Uterus (tissue), 4 donors: ENCODE measurements around the gene NXT1. TPM values are rescaled to one million over a fixed set of nuclear protein-coding genes. Genes with fewer than 3 reads are reported as not detected.

Experiments
- DNase-seq, 2 donors: peaks; one replicate each; pipeline ENCODE4 v3.0.0-alpha.2; 2019 to 2020
- H3K27ac ChIP-seq, 2 donors: fragments of 200-600 bp; sonication (generic); 1 replicate in 1 of 2; 2 replicates in 1 of 2; pipeline ENCODE4 v1.5.1; 2016 to 2018
- H3K27me3 ChIP-seq, 2 donors: fragments of 200-600 bp; sonication (generic); one replicate each; pipeline ENCODE4 v1.5.1; 2018 to 2019; ENCODE audit warnings: control low read depth in 1 of 2
- H3K36me3 ChIP-seq, 2 donors: fragments of 200-600 bp; sonication (generic); one replicate each; pipeline ENCODE4 v1.5.1; 2019; ENCODE audit warnings: control low read depth in 1 of 2
- H3K4me1 ChIP-seq, 2 donors: fragments of 200-600 bp; sonication (generic); one replicate each; pipeline ENCODE4 v1.5.1; 2018 to 2019; ENCODE audit warnings: control low read depth in 1 of 2
- H3K4me3 ChIP-seq, 2 donors: fragments of 200-600 bp; sonication (generic); 1 replicate in 1 of 2; 2 replicates in 1 of 2; pipeline ENCODE4 v1.5.1; 2018 to 2019; ENCODE audit warnings: mild to moderate bottlenecking in 1 of 2
- H3K9me3 ChIP-seq, 2 donors: fragments of 200-600 bp; sonication (generic); one replicate each; pipeline ENCODE4 v1.5.1; 2019; ENCODE audit warnings: control low read depth in 1 of 2
- POLR2A ChIP-seq, 2 donors: fragments of 450-650 bp; IDR thresholded peaks; one replicate each; pipeline ENCODE4 v1.6.1; 2016; ENCODE audit warnings: antibody characterized with exemption in 2 of 2, mild to moderate bottlenecking in 1 of 2, moderate library complexity in 1 of 2
- intact Hi-C: fragments of 100-400 bp; cut with DNase I; formaldehyde crosslinking; loops from one replicate; pipeline ENCODE4 v1.15.1; 2023; ENCODE audit warnings: low total_unique reads
- total RNA-seq, 4 donors: library from RNA; depleted of rRNA in 3 of 4; stranded (reverse); fragments of >200 nt in 3 of 4; gene quantifications; one replicate each; pipeline versions ENCODE4 v1.1.0 to v1.2.4, GENCODE V29; 2014 to 2023
- TF ChIP-seq, protein P1 (sequence below), 4 experiments: fragments of 200-600 bp in 2 of 4; fragments of 450-650 bp in 2 of 4; sonication (generic) in 2 of 4; IDR thresholded peaks; one replicate each; pipeline ENCODE4 v1.5.1; 2016 to 2019; ENCODE audit warnings: antibody characterized with exemption in 4 of 4, mild to moderate bottlenecking in 2 of 4, moderate library complexity in 1 of 4
- donor health status: DM: yes; HTN: yes; CAD: no.

Gene NXT1
- total RNA-seq, 4 donors from 2014 or later: 28.9 to 37.0 (median 32.3) TPM

DNA sequence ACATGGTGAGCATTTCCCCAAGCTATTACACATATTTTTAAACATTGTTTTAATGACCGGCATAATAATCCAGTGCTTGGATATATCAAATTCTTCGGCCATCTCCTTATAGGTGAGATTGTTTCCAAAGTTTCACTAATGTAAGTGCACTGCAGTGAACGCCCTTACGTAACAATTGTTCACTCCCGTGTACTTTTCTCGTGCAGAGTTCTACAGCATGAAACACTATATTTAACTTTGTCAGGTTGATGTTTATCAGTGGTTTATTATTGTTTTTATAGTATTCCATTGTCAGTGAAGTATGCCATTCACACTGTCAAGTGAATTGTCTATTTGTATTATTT is 7.9 kb downstream of the NXT1 start:
- no peaks in the 10 kb centered on the region for H3K27me3 ChIP-seq
- DNase-seq: no peak
- no peaks in the 10 kb centered on the region for H3K9me3 ChIP-seq
- intact Hi-C loops: no loop called here
- peak overlapping the region; percentile 95 for H3K27ac ChIP-seq
- peak overlapping the region; percentile 56 to 67 for H3K4me3 ChIP-seq
- peaks cover 0 to 4% of the 10 kb centered on the region in 2 donors for H3K4me1 ChIP-seq
- no peak for TF ChIP-seq POLR2A (IDR thresholded peaks at IDR 0.05)
- TF ChIP-seq, protein P1, sequence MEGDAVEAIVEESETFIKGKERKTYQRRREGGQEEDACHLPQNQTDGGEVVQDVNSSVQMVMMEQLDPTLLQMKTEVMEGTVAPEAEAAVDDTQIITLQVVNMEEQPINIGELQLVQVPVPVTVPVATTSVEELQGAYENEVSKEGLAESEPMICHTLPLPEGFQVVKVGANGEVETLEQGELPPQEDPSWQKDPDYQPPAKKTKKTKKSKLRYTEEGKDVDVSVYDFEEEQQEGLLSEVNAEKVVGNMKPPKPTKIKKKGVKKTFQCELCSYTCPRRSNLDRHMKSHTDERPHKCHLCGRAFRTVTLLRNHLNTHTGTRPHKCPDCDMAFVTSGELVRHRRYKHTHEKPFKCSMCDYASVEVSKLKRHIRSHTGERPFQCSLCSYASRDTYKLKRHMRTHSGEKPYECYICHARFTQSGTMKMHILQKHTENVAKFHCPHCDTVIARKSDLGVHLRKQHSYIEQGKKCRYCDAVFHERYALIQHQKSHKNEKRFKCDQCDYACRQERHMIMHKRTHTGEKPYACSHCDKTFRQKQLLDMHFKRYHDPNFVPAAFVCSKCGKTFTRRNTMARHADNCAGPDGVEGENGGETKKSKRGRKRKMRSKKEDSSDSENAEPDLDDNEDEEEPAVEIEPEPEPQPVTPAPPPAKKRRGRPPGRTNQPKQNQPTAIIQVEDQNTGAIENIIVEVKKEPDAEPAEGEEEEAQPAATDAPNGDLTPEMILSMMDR (IDR thresholded peaks at IDR 0.05): no peak
- H3K36me3 ChIP-seq: no peaks in the 10 kb centered on the region

GRCh38 chr20:23358923-23359593 is 8.5 kb downstream of the NXT1 start:
- Histone ChIP-seq H3K36me3 (no peaks in the 10 kb centered on the region), H3K27me3 (no peaks in the 10 kb centered on the region), H3K9me3 (no peaks in the 10 kb centered on the region), H3K4me3 (no peak overlapping the region), H3K27ac (peak overlapping the region; percentile 95), H3K4me1 (peaks cover 0 to 4% of the 10 kb centered on the region in 2 donors)
- no peak for DNase-seq
- no peak for TF ChIP-seq POLR2A (IDR thresholded peaks at IDR 0.05)
- TF ChIP-seq, protein P1 (IDR thresholded peaks at IDR 0.05): no peak
- intact Hi-C loops: no loop called here

DNA sequence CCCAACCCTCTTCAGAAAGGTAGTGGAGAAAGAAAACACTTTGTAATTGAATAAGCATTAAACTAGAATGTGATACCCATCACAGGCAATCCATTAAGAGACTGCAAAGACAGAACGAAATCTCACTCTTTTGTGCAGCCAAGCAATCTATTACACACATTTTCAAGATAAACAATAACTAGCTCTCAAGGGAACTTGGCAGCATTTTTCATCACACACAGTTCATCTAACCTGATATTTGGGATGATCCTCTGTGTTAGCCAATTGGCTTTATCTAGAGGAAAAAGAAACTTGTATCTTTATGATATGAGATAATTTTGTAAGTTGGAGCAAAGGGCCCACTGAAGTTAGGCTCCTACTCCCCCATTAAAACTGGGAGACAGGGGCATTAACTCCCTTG is 9.9 kb downstream of the NXT1 start:
- Histone ChIP-seq H3K9me3 (no peaks in the 10 kb centered on the region), H3K4me3 (no peak overlapping the region), H3K27ac (peak overlapping the region; percentile 93 to 97), H3K27me3 (no peaks in the 10 kb centered on the region), H3K36me3 (no peaks in the 10 kb centered on the region), H3K4me1 (peaks cover 0 to 7% of the 10 kb centered on the region in 2 donors)
- TF ChIP-seq, protein P1 (IDR thresholded peaks at IDR 0.05): no peak
- no peak for TF ChIP-seq POLR2A (IDR thresholded peaks at IDR 0.05)
- DNase-seq: no peak
- intact Hi-C loops: no loop called here

DNA sequence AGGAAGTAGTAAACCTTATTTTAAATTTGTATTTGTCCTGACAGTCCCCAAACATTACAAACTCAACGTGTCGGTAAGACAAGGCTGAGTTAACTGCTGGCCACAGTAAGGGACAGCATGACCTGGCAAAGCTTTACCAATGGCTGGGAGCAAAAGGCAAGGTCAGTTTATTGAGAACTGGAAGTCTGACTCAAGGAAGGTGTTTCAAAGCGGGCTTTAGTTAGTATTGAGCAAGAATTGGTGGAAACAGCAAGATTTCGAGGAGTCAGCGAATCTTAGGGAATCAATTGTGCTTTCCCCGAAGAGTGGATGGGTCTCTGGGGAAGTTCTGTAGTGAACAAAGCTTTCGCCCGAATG is 10.5 kb downstream of the NXT1 start:
- Histone ChIP-seq H3K27me3 (no peaks in the 10 kb centered on the region), H3K4me1 (peaks cover 0 to 12% of the 10 kb centered on the region in 2 donors), H3K36me3 (no peaks in the 10 kb centered on the region), H3K4me3 (peak overlapping the region; percentile 65 to 66), H3K9me3 (no peaks in the 10 kb centered on the region), H3K27ac (peak overlapping the region; percentile 93 to 97)
- TF ChIP-seq, protein P1 (IDR thresholded peaks at IDR 0.05): no peak
- TF ChIP-seq POLR2A (IDR thresholded peaks at IDR 0.05): no peak
- peak in 1 of 2 donors; percentile 36 for DNase-seq
- intact Hi-C loops: no loop called here

DNA sequence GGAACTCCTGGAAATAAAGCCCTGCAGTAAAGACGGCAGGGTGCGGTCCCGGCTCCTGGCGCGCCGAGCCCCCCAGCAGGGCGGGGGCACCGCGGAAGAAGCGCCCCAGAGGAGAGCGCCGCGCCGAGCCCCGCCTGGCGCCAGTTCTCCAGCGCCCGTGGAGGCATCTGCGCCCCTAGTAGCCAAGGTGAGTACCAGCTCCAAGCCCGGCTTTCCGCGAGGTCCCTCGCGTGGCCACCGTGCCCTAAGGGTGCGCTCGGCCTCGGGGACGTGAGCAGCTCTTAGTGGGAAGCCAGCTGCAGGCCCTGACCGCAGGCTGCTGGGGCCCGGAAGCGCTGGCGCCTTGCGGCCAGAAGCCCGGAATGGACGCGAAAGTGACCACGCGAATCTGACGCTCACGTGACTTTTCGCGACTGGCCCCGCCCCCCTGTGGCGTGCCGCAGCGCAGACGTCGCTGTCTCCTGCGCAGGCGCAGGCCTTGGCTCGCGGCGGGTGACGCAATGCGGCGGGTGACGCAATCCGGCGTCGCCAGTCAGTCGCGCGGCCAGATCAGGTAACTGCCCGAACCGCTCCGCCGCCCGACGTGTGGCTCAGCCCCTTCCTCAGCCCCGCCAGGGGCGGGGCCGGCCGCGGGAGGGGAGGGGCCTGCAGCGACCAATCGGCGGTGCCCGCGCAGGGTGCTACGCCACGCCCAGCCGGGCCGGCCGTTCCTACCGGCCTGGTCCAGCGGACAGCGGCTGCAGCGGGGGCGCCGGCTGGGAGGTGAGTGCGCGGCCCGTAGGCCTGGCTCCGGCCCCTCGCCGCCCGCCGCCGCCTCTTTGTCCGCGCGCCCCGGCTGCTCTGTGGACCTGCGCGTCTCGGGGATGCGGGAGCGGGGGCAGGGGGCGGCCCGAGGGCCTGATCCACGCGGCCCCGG is 11.1 kb downstream of the NXT1 start, which contains the start of gene GZF1:
Gene GZF1 (plus strand): TSS at position 707 of the 916 bp plus-strand sequence. CDS start 2,202 bp downstream, outside the sequence.
- H3K4me3 ChIP-seq: peak within 1 kb of the TSS; percentile 65 to 75
- intact Hi-C loops: no loop called here
- no peaks in the 10 kb centered on the region for H3K36me3 ChIP-seq
- H3K27me3 ChIP-seq: no peaks in the 10 kb centered on the region
- no peaks in the 10 kb centered on the region for H3K9me3 ChIP-seq
- peak within 1 kb of the TSS; percentile 93 to 97 for H3K27ac ChIP-seq
- H3K4me1 ChIP-seq: peaks cover 0 to 13% of the 10 kb centered on the region in 2 donors
- TF ChIP-seq POLR2A (IDR thresholded peaks at IDR 0.05): peak; percentile 95 to 98
- TF ChIP-seq, protein P1 (IDR thresholded peaks at IDR 0.05): peak in 3 of 4 experiments; percentile 8 to 56 (median 40)
- DNase-seq: peak; percentile 97 to 100
